Keratinocyte (primary cell): ENCODE measurements around the gene ANKRD27. TPM values are rescaled to one million over a fixed set of nuclear protein-coding genes. Genes with fewer than 3 reads are reported as not detected.

Experiments used
- DNase-seq: peaks from one replicate; pipeline ENCODE4 v3.0.0-alpha.2; 2011; ENCODE audit warnings: low read depth, missing footprints, low spot score
- FAIRE-seq: peaks from 2 replicates; lab custom pipeline; 2011; peaks lifted over from hg19 to GRCh38; lab: Jason Lieb, UNC
- H2AFZ ChIP-seq: 2 replicates; pipeline ENCODE4 v1.6.0; 2012; ENCODE audit warnings: low read length, control low read depth, inconsistent platforms; ENCODE audit not compliant: control insufficient read depth
- H3K27ac ChIP-seq: 2 replicates; pipeline ENCODE4 v1.5.1; 2011; ENCODE audit warnings: low read length; ENCODE audit not compliant: control insufficient read depth, insufficient read depth
- H3K27me3 ChIP-seq: 3 replicates; pipeline ENCODE4 v1.6.0; 2011; ENCODE audit warnings: low read length; ENCODE audit not compliant: control insufficient read depth, insufficient read depth; ENCODE audit errors: extremely low read depth
- H3K36me3 ChIP-seq, 2 experiments: 2 replicates in 1 of 2; 3 replicates in 1 of 2; pipeline ENCODE4 v1.5.1; 2011; ENCODE audit warnings: low read length in 2 of 2, mild to moderate bottlenecking in 1 of 2; ENCODE audit not compliant: control insufficient read depth in 2 of 2, insufficient read depth in 2 of 2; ENCODE audit errors: extremely low read depth in 1 of 2
- H3K4me1 ChIP-seq: 3 replicates; pipeline ENCODE4 v1.5.1; 2011; ENCODE audit warnings: low read length; ENCODE audit not compliant: control insufficient read depth, insufficient read depth; ENCODE audit errors: extremely low read depth
- H3K4me2 ChIP-seq: 3 replicates; pipeline ENCODE4 v1.6.0; 2011; ENCODE audit warnings: low read depth, low read length; ENCODE audit not compliant: control insufficient read depth, insufficient read depth; ENCODE audit errors: extremely low read depth
- H3K4me3 ChIP-seq, 3 experiments: fragments of 200-600 bp in 1 of 3; sonication (generic) in 1 of 3; 2 replicates in 2 of 3; 3 replicates in 1 of 3; pipeline ENCODE4 v1.5.1; 2011 to 2016; ENCODE audit warnings: low read length in 3 of 3, mild to moderate bottlenecking in 3 of 3, control low read depth in 2 of 3, inconsistent platforms in 1 of 3, low read depth in 1 of 3, mixed read lengths in 1 of 3, mixed run types in 1 of 3, moderate library complexity in 1 of 3; ENCODE audit not compliant: control insufficient read depth in 2 of 3, insufficient read depth in 2 of 3; ENCODE audit errors: extremely low read depth in 1 of 3
- H3K79me2 ChIP-seq: 2 replicates; pipeline ENCODE4 v1.6.0; 2012; ENCODE audit warnings: low read length; ENCODE audit not compliant: control insufficient read depth, insufficient read depth
- H3K9ac ChIP-seq: 3 replicates; pipeline ENCODE4 v1.6.0; 2011; ENCODE audit warnings: low read length; ENCODE audit not compliant: control insufficient read depth, insufficient read depth; ENCODE audit errors: extremely low read depth
- H3K9me1 ChIP-seq: 3 replicates; pipeline ENCODE4 v1.6.0; 2011; ENCODE audit warnings: low read length; ENCODE audit not compliant: control insufficient read depth, insufficient read depth; ENCODE audit errors: extremely low read depth
- H3K9me3 ChIP-seq: 2 replicates; pipeline ENCODE4 v1.5.1; 2012; ENCODE audit warnings: low read depth, low read length; ENCODE audit not compliant: control insufficient read depth
- H4K20me1 ChIP-seq: 3 replicates; pipeline ENCODE4 v1.6.0; 2011; ENCODE audit warnings: low read length; ENCODE audit not compliant: control insufficient read depth, insufficient read depth; ENCODE audit errors: extremely low read depth
- CTCF ChIP-seq, 3 experiments: IDR thresholded peaks in 1 of 3; conservative IDR thresholded peaks in 1 of 3; optimal IDR thresholded peaks in 1 of 3; 2 replicates in 2 of 3; 3 replicates in 1 of 3; pipeline versions ENCODE3 to v1.5.1; 2011; ENCODE audit warnings: low read length in 3 of 3, mild to moderate bottlenecking in 3 of 3, moderate library complexity in 2 of 3, control low read depth in 1 of 3, inconsistent platforms in 1 of 3; ENCODE audit not compliant: insufficient read depth in 2 of 3; ENCODE audit errors: extremely low read depth in 1 of 3
- EZH2 ChIP-seq: IDR thresholded peaks from one replicate; pipeline ENCODE4 v1.6.1; 2012; ENCODE audit warnings: inconsistent platforms, mild to moderate bottlenecking, low read length, moderate library complexity
- dilution Hi-C: fragments of 300-500 bp; cut with MboI; formaldehyde crosslinking; loops from one replicate; pipeline ENCODE4 v1.7.0; 2020; ENCODE audit warnings: low sequenced_read_pairs; ENCODE audit not compliant: extremely low pct_ligation_motif_present
- polyA plus RNA-seq, 5 experiments: library from polyadenylated mRNA; depleted of rRNA in 3 of 5; stranded (reverse) in 3 of 5; stranded (forward) in 1 of 5; unstranded in 1 of 5; fragments of >200 nt; gene quantifications; 1 replicate in 1 of 5; 2 replicates in 3 of 5; 3 replicates in 1 of 5; pipeline versions ENCODE4 v1.2.1 to v1.2.3, GENCODE V29; 2011 to 2012; ENCODE audit warnings: missing spikeins in 2 of 5, low read depth in 1 of 5, low replicate concordance in 1 of 5

Gene ANKRD27
- polyA plus RNA-seq, 1 donor (not counting 4 experiments of a cell fraction or from before 2014, with no cell fraction given) = 34.5 TPM

DNA sequence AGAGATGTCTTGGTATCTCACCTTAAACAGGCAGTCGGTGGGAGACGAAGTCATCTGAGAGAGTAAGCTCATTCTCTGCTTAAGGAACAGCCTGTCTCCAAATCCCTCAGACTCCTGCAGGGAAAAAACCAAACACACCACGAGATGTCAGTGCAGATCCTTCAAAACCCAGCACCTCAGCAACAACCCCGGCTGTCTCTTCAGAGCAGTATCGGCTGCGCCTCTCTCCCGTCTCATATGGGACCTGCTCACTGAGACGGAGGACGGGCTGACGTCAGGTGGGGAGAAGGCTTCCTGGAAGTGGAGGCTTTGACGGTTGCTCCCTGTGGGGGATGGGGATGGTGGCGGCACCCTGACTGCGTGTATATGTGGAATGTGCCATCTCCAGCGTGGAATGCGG is 43.6 kb downstream of the ANKRD27 start:
- no peak overlapping the region for H3K4me3 ChIP-seq
- H3K9ac ChIP-seq = no peak overlapping the region
- no peak overlapping the region for H3K27ac ChIP-seq
- FAIRE-seq (no peak), DNase-seq (no peak)
- peaks cover 2% of the 10 kb centered on the region for H3K9me1 ChIP-seq
- H4K20me1 ChIP-seq = no peaks in the 10 kb centered on the region
- H3K36me3 ChIP-seq = peaks cover 20 to 41% of the 10 kb centered on the region in 2 experiments
- no peaks in the 10 kb centered on the region for H3K4me1 ChIP-seq
- dilution Hi-C loops = no loop called here
- no peaks in the 10 kb centered on the region for H3K9me3 ChIP-seq
- no peak overlapping the region for H3K4me2 ChIP-seq
- no peak for TF ChIP-seq CTCF (optimal IDR thresholded peaks at IDR 0.05 in 1 of 3, IDR thresholded peaks at IDR 0.05 in 1 of 3, conservative IDR thresholded peaks at IDR 0.05 in 1 of 3; ENCODE audit: extremely low read depth in 1 of 3, insufficient read depth in 2 of 3, low read length in 3 of 3)
- TF ChIP-seq EZH2 = no peak
- no peaks in the 10 kb centered on the region for H3K27me3 ChIP-seq
- H3K79me2 ChIP-seq = no peaks in the 10 kb centered on the region
- H2AFZ ChIP-seq = no peak overlapping the region

GRCh38 chr19:32630338-32630737 is 44.6 kb downstream of the ANKRD27 start:
- no peak overlapping the region for H2AFZ ChIP-seq
- H3K4me2 ChIP-seq = no peak overlapping the region
- H3K27me3 ChIP-seq = no peaks in the 10 kb centered on the region
- dilution Hi-C loops = no loop called here
- FAIRE-seq (no peak), DNase-seq (no peak)
- no peak overlapping the region for H3K27ac ChIP-seq
- no peaks in the 10 kb centered on the region for H4K20me1 ChIP-seq
- no peak overlapping the region for H3K9ac ChIP-seq
- H3K36me3 ChIP-seq = peaks cover 18 to 42% of the 10 kb centered on the region in 2 experiments
- no peaks in the 10 kb centered on the region for H3K4me1 ChIP-seq
- H3K9me1 ChIP-seq = peaks cover 2% of the 10 kb centered on the region
- H3K9me3 ChIP-seq = no peaks in the 10 kb centered on the region
- no peak for TF ChIP-seq CTCF (optimal IDR thresholded peaks at IDR 0.05 in 1 of 3, IDR thresholded peaks at IDR 0.05 in 1 of 3, conservative IDR thresholded peaks at IDR 0.05 in 1 of 3; ENCODE audit: extremely low read depth in 1 of 3, insufficient read depth in 2 of 3, low read length in 3 of 3)
- no peaks in the 10 kb centered on the region for H3K79me2 ChIP-seq
- no peak overlapping the region for H3K4me3 ChIP-seq
